Neutrophil (primary cell): Measurements from ENCODE around the gene TCERG1L.

Source experiments
- H3K27ac ChIP-seq: fragments of 200-600 bp; sonication (generic); 2 replicates; pipeline ENCODE4 v1.5.1; 2016; ENCODE audit warnings: mild to moderate bottlenecking, moderate library complexity
- H3K27me3 ChIP-seq: fragments of 200-600 bp; sonication (generic); 2 replicates; pipeline ENCODE4 v1.6.0; 2016; ENCODE audit warnings: mild to moderate bottlenecking
- H3K36me3 ChIP-seq: fragments of 200-600 bp; sonication (generic); 2 replicates; pipeline ENCODE4 v1.5.1; 2017
- H3K4me1 ChIP-seq, 2 experiments: fragments of 200-600 bp in 1 of 2; sonication (generic) in 1 of 2; 1 replicate in 1 of 2; 2 replicates in 1 of 2; pipeline versions ENCODE4 v1.5.1 to v1.6.1; 2013 to 2016; ENCODE audit warnings: low read depth in 1 of 2, low read length in 1 of 2, mild to moderate bottlenecking in 1 of 2, moderate library complexity in 1 of 2; ENCODE audit not compliant: control insufficient read depth in 1 of 2, insufficient read depth in 1 of 2
- H3K4me3 ChIP-seq, 2 experiments: fragments of 200-600 bp in 1 of 2; sonication (generic) in 1 of 2; 1 replicate in 1 of 2; 2 replicates in 1 of 2; pipeline ENCODE4 v1.5.1; 2013 to 2016; ENCODE audit warnings: low read depth in 1 of 2, low read length in 1 of 2, mild to moderate bottlenecking in 1 of 2, moderate library complexity in 1 of 2
- H3K9me3 ChIP-seq: fragments of 200-600 bp; sonication (generic); 2 replicates; pipeline ENCODE4 v1.5.1; 2016
- TF ChIP-seq, protein P1 (sequence below): fragments of 200-600 bp; sonication (generic); IDR thresholded peaks from 2 replicates; pipeline ENCODE4 v1.5.1; 2016; ENCODE audit warnings: antibody characterized with exemption

TCERG1L gene

DNA sequence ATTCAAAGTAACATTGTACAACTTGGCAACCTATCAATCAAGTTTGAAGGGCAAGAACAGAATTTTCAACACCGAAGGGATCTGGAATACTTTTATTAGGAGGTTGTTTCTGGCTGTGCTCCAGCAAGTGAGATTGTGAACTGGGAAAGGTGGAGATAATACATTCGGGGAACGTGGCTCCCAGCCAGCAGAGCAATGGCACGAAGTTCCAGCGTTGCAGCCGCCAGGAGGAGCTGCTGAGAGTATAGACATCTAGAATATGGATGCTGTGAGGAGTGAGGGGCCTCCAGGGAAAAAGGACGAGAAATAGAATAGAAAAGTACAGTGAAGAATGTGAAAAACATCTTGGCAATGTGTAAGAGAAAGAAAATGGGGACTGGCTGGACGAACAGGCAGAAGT lies 69.5 kb downstream of the TCERG1L start:
- Histone ChIP-seq H3K4me3 (no peak overlapping the region), H3K27ac (no peak overlapping the region), H3K9me3 (no peaks in the 10 kb centered on the region), H3K36me3 (no peaks in the 10 kb centered on the region), H3K4me1 (no peaks in the 10 kb centered on the region), H3K27me3 (no peaks in the 10 kb centered on the region)
- TF ChIP-seq, protein P1, sequence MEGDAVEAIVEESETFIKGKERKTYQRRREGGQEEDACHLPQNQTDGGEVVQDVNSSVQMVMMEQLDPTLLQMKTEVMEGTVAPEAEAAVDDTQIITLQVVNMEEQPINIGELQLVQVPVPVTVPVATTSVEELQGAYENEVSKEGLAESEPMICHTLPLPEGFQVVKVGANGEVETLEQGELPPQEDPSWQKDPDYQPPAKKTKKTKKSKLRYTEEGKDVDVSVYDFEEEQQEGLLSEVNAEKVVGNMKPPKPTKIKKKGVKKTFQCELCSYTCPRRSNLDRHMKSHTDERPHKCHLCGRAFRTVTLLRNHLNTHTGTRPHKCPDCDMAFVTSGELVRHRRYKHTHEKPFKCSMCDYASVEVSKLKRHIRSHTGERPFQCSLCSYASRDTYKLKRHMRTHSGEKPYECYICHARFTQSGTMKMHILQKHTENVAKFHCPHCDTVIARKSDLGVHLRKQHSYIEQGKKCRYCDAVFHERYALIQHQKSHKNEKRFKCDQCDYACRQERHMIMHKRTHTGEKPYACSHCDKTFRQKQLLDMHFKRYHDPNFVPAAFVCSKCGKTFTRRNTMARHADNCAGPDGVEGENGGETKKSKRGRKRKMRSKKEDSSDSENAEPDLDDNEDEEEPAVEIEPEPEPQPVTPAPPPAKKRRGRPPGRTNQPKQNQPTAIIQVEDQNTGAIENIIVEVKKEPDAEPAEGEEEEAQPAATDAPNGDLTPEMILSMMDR, result no peak

DNA sequence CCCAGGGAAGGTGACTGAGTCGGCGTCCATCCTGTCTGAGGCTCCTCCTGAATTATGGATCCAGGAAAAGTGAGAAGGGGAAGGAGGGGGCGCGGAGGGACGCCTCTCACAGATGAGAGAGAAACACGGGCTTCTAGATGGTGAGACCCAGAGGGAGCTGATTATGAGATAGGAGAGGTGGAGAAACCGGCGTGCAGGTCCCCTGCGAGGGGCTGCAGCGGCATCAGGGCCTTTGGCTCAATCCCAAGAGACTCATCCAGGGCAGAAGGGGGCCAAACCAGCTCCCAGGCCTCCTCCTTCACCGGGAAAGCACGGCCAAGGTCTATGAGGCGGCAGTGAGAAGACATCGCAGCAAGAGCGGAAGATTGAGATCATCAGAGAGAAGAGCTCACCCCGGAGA lies 70.8 kb downstream of the TCERG1L start:
- Histone ChIP-seq H3K27ac (no peak overlapping the region), H3K36me3 (no peaks in the 10 kb centered on the region), H3K4me3 (no peak overlapping the region), H3K4me1 (no peaks in the 10 kb centered on the region), H3K27me3 (no peaks in the 10 kb centered on the region), H3K9me3 (no peaks in the 10 kb centered on the region)
- TF ChIP-seq, protein P1, result no peak

DNA sequence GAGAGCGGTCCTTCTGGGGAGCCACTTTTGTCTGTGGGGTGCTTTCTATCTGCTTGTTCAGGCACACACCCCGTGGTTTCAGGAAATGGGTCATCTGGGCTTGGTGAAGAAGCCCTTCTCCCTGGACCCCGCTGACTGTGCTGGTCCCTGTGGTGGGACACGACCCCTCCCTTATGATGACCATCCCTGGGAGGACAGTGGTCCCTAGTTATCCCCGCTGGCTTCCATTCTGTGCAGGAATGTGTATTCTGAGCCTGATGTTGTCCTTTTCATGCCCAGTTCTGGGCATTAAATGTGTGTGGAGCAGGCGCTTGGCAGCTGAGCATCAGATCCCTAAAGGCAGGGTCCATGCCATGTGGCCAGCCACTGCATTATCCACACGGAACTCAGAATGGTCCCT lies 71.6 kb downstream of the TCERG1L start:
- Histone ChIP-seq H3K4me1 (no peaks in the 10 kb centered on the region), H3K4me3 (no peak overlapping the region)

DNA sequence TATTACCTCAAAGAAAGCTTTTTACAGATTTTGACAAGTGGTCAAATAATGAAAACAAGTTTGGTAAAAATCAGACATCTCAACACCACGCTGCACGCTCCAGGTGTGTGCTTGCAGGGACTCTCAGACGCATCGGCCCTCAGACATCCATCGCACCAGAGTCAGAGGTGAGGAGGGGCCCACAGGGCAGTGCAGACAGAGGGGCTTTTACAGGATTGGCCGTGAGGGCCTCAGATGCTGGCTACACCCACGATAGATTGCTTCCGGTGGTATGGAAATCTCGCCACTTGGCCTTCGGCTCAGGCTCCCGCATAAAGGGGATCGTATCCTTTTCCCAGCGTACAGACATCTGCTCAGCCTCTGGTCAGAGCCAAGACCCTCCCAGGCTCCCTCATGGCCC lies 72.1 kb downstream of the TCERG1L start:
- H3K9me3 ChIP-seq, result no peaks in the 10 kb centered on the region
- H3K27ac ChIP-seq, result no peak overlapping the region
- H3K36me3 ChIP-seq, result no peaks in the 10 kb centered on the region
- H3K4me3 ChIP-seq, result no peak overlapping the region
- no peaks in the 10 kb centered on the region for H3K4me1 ChIP-seq
- H3K27me3 ChIP-seq, result no peaks in the 10 kb centered on the region
- TF ChIP-seq, protein P1, result no peak

More for the DNA sequence above, 71.6 kb downstream of the TCERG1L start:
- Histone ChIP-seq H3K36me3 (no peaks in the 10 kb centered on the region), H3K27me3 (no peaks in the 10 kb centered on the region), H3K27ac (no peak overlapping the region), H3K9me3 (no peaks in the 10 kb centered on the region)
- TF ChIP-seq, protein P1, result no peak

DNA sequence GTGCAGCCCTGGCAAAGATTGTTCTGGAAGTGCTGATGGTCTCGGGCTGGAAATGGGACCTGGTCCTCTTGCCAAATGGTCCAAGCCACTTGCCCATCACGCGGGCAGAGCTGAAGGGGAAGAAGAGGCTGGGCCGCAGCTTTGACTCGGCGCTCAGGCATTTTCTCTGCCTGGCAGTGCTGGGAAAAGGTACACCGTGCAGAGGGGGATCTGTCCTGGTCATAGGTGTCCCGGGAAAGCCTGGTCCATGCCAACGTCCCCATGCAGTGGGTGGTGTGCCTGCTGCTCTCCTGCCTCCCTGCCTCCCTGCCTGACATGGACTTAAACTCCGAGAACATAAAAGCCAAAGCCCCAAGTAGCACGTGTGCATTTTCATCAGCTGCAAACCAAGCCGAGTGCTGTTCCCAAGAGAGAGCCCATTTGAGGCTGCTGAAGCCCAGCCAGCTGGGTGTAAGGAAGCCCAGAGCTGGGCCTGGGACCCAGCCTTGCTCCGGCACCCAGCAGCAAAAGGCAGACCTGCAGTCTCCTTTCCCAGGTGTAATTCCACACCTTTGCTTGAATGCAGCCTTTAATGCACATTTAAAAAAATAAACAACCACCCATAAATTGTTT lies 72.7 kb downstream of the TCERG1L start:
- Histone ChIP-seq H3K4me3 (no peak overlapping the region), H3K36me3 (no peaks in the 10 kb centered on the region), H3K9me3 (no peaks in the 10 kb centered on the region), H3K27ac (no peak overlapping the region), H3K27me3 (no peaks in the 10 kb centered on the region), H3K4me1 (no peaks in the 10 kb centered on the region)
- TF ChIP-seq, protein P1, result no peak
